ENCODE data around the gene TBC1D5.

GRCh38 chr3:17219593-17219992 is 522.8 kb downstream of the TBC1D5 start:
- no peak for TF ChIP-seq HDAC2 (IDR thresholded peaks at IDR 0.05; ENCODE audit: borderline replicate concordance in 1 of 2, low read depth in 2 of 2, low read length in 2 of 2)
- TF ChIP-seq JUND (IDR thresholded peaks at IDR 0.05; ENCODE audit: low read length) = no peak
- TF ChIP-seq CTCF (IDR thresholded peaks at IDR 0.05; ENCODE audit: control extremely low read depth in 1 of 3, insufficient read depth in 1 of 3, low read depth in 1 of 3, low read length in 3 of 3) = no peak
- TF ChIP-seq CHD2 (IDR thresholded peaks at IDR 0.05; ENCODE audit: low read length) = no peak
- no peak for TF ChIP-seq KDM1A (IDR thresholded peaks at IDR 0.05; ENCODE audit: borderline replicate concordance, low read length)
- TF ChIP-seq POLR2A (IDR thresholded peaks at IDR 0.05; ENCODE audit: control extremely low read depth in 1 of 2, low read depth in 2 of 2, low read length in 2 of 2) = no peak
- no peak for TF ChIP-seq SIN3A (conservative IDR thresholded peaks at IDR 0.05 in 1 of 2, IDR thresholded peaks at IDR 0.05 in 1 of 2; ENCODE audit: low read depth in 1 of 2, low read length in 2 of 2)
- no peak for TF ChIP-seq SAP30 (IDR thresholded peaks at IDR 0.05; ENCODE audit: insufficient read depth, insufficient replicate concordance, low read length)
- no peak for TF ChIP-seq EP300 (IDR thresholded peaks at IDR 0.05; ENCODE audit: borderline replicate concordance in 1 of 2, low read depth in 2 of 2, low read length in 2 of 2)
- TF ChIP-seq HDAC6 (IDR thresholded peaks at IDR 0.05; ENCODE audit: low read depth, low read length) = no peak
- no peak for TF ChIP-seq TAF1 (IDR thresholded peaks at IDR 0.05; ENCODE audit: low read depth, low read length)
- TF ChIP-seq SP1 (IDR thresholded peaks at IDR 0.05; ENCODE audit: low read depth, low read length) = no peak
